ENCODE results near the gene SLAMF9.

Gene SLAMF9

DNA sequence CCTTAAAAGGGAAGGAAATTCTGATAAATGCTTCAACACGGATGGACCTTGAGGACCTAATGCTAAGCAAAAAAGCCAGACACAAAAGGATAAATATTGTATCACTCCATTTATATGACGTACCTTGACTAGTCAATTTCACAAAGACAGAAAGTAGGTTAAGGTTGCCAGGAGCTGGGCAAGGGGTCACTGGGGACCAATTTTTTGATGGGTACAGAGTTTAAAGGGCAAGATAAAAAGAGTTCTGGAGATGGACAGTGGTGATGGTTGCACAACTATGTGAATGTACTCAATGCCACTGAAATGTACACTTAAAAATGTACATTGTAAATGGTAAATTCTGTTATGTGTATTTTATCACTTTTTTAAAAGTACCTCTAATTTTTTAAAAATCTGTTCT, 32.1 kb upstream of the SLAMF9 start:
- no peak for DNase-seq (ENCODE audit: low read depth)
- TF ChIP-seq, protein P1, sequence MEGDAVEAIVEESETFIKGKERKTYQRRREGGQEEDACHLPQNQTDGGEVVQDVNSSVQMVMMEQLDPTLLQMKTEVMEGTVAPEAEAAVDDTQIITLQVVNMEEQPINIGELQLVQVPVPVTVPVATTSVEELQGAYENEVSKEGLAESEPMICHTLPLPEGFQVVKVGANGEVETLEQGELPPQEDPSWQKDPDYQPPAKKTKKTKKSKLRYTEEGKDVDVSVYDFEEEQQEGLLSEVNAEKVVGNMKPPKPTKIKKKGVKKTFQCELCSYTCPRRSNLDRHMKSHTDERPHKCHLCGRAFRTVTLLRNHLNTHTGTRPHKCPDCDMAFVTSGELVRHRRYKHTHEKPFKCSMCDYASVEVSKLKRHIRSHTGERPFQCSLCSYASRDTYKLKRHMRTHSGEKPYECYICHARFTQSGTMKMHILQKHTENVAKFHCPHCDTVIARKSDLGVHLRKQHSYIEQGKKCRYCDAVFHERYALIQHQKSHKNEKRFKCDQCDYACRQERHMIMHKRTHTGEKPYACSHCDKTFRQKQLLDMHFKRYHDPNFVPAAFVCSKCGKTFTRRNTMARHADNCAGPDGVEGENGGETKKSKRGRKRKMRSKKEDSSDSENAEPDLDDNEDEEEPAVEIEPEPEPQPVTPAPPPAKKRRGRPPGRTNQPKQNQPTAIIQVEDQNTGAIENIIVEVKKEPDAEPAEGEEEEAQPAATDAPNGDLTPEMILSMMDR (conservative IDR thresholded peaks at IDR 0.05; ENCODE audit: control insufficient read depth, insufficient read depth, low read depth, low read length) = no peak
- no peak overlapping the region for H3K4me3 ChIP-seq (ENCODE audit: control insufficient read depth, low read depth, low read length)

DNA sequence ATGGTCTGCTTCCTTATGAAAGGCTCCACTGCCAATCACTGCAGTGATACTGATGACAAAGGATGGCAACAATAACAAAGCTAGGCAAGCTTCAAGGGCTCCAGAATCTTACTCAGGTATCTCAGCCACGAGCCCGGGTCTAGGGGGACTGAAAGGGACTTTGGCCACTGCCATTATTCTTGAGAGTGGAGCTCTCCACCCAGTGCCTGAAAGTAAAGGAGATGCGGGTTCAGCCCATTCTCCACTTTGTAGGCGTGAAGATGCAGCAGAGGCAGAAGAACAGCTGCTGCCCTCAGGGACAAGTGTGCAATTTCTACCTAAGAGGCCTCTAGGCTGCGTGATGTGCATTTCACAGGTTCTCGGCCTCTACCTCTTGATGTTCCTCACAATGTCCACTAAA, 31.4 kb upstream of the SLAMF9 start:
- TF ChIP-seq, protein P1 (conservative IDR thresholded peaks at IDR 0.05; ENCODE audit: control insufficient read depth, insufficient read depth, low read depth, low read length) = no peak
- no peak overlapping the region for H3K4me3 ChIP-seq (ENCODE audit: control insufficient read depth, low read depth, low read length)
- DNase-seq (ENCODE audit: low read depth) = no peak

DNA sequence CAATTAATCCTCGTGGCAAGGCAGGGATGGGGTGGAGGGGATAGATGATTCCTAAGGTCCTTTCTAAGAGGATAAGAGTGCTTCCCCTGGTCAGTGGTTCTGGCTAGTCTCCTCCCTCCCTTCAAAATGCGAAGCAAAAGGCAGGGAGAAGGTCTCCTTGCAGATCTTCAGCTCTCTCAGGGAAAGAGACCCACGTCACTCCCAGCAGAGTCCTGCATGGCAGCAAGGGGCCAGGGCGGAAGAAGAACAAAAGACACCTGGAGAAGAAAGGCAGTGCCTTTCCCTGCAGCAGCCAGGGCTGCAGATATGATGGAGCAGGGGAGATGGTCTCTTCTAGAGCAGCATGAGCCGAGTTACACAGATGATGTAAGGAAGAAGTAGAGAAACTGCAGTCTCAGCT, 29.6 kb upstream of the SLAMF9 start:
- TF ChIP-seq, protein P1 (conservative IDR thresholded peaks at IDR 0.05; ENCODE audit: control insufficient read depth, insufficient read depth, low read depth, low read length) = no peak
- H3K4me3 ChIP-seq (ENCODE audit: control insufficient read depth, low read depth, low read length) = no peak overlapping the region
- no peak for DNase-seq (ENCODE audit: low read depth)

DNA sequence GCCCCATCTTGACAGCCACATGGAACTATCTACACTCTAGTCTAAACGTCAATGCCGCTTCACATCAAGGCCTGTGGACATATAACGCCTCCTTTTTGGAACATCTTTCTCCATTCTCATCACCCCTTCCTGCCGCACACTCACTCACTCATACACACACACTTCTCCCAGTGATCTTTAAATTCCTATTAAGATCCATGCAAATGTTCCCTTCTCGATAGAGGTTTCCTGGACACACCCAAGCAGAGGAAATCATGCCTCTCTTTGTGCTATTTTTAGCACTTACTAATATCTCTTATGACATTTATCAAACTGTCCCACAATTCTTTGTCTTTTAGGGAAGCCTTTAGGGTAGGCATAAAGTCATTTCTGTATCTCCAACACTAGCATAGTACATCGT, 28.2 kb upstream of the SLAMF9 start:
- TF ChIP-seq, protein P1 (conservative IDR thresholded peaks at IDR 0.05; ENCODE audit: control insufficient read depth, insufficient read depth, low read depth, low read length) = no peak
- no peak for DNase-seq (ENCODE audit: low read depth)
- H3K4me3 ChIP-seq (ENCODE audit: control insufficient read depth, low read depth, low read length) = no peak overlapping the region

DNA sequence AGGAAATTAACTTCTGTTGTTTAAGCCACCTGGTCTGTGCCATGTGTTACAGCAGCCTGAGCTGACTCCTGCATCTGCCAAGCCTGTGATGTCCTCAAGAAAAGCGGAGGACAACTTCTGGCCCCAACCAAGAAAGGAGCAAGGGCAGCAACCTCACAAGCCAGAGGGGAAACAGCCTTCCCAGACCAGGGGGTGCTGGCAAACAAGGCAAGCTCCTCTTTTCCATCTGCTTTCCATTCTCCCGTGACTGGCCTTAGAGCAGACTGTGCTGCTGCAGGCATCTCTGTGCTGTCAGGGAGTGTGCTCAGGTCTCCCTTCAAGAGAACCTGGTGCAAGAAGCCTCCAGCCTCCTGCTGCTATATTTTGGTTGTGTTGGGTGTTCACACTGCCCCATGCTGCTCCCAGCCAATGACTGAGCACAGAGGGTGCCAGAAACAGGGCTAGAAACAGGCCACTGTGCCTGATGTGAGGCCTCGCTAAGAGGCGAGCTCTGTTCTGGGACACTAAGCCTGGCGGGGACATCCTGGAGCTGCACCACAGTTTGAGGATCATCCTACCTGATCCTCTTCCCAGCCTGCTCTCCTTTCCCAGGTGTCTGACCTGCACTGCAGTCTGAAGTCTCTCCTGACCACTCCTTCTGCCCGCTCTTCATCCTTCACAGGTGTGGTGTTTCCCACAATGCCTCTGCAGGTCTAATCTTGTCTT, 27.5 kb upstream of the SLAMF9 start:
- TF ChIP-seq, protein P1 (conservative IDR thresholded peaks at IDR 0.05; ENCODE audit: control insufficient read depth, insufficient read depth, low read depth, low read length) = no peak

DNA sequence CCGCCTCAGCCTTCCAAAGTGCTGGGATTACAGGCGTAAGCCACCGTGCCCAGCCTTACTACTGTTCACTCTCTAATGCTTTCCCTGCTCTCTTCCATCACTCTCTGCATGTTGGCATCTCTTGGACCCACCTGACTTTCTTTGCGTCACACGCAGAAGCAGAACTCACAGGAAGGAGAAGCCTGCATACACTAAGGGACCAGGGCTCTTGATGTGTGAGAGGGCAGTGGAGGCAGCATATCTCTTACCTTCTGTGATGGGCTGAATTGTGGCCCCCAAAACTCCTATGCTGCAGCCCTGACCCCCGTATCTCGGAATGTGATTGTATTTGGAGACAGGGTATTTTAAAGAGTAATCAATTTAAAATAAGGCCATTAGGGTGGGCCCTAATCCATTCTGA, 26.7 kb upstream of the SLAMF9 start:
- no peak for DNase-seq (ENCODE audit: low read depth)
- TF ChIP-seq, protein P1 (conservative IDR thresholded peaks at IDR 0.05; ENCODE audit: control insufficient read depth, insufficient read depth, low read depth, low read length) = no peak

More for the DNA sequence above, 27.5 kb upstream of the SLAMF9 start:
- H3K4me3 ChIP-seq (ENCODE audit: control insufficient read depth, low read depth, low read length) = no peak overlapping the region
- no peak for DNase-seq (ENCODE audit: low read depth)

More for the DNA sequence above, 26.7 kb upstream of the SLAMF9 start:
- H3K4me3 ChIP-seq (ENCODE audit: control insufficient read depth, low read depth, low read length) = no peak overlapping the region

All from fibroblast of mammary gland (primary cell).